K562 (cell line): Measurements from ENCODE around the gene NPFFR1. TPM values are rescaled to one million over a fixed set of nuclear protein-coding genes. Genes with fewer than 3 reads are reported as not detected.

Source experiments
- ARID2 ChIP-seq: fragments of 450-650 bp; IDR thresholded peaks from 2 replicates; pipeline ENCODE4 v1.6.1; 2017; ENCODE audit warnings: antibody characterized with exemption, mild to moderate bottlenecking
- ATF4 ChIP-seq: fragments of 450-650 bp; formaldehyde crosslinking; IDR thresholded peaks from 2 replicates; pipeline ENCODE4 v1.4.0; 2022; ENCODE audit warnings: mild to moderate bottlenecking, moderate library complexity
- CHD4 ChIP-seq: fragments of 200-600 bp; sonication (generic); IDR thresholded peaks from 3 replicates; pipeline ENCODE4 v1.6.1; 2012; ENCODE audit warnings: low read depth, mild to moderate bottlenecking, mixed read lengths, low read length, inconsistent platforms; ENCODE audit not compliant: insufficient read depth, insufficient replicate concordance, poor library complexity, severe bottlenecking
- CTBP1 ChIP-seq: fragments of 450-650 bp; IDR thresholded peaks from 2 replicates; pipeline ENCODE4 v1.6.1; 2016; ENCODE audit warnings: borderline replicate concordance
- CTCFL ChIP-seq: IDR thresholded peaks from 2 replicates; pipeline ENCODE4 v1.6.1; 2011; ENCODE audit warnings: borderline replicate concordance, low read depth, mild to moderate bottlenecking, moderate library complexity, low read length; ENCODE audit not compliant: insufficient read depth, poor library complexity, severe bottlenecking
- FOXP1 ChIP-seq: sonication (generic); formaldehyde crosslinking; IDR thresholded peaks from 2 replicates; pipeline ENCODE4 v1.8.0; 2022; ENCODE audit warnings: mild to moderate bottlenecking, missing genetic modification reagents
- HMG20B ChIP-seq: fragments of 250-450 bp; sonication (Bioruptor Pico); IDR thresholded peaks from 2 replicates; pipeline ENCODE4 v1.5.0; 2021; ENCODE audit warnings: mild to moderate bottlenecking
- MEF2A ChIP-seq: IDR thresholded peaks from 2 replicates; pipeline ENCODE4 v1.6.1; 2011; ENCODE audit warnings: low read depth, mild to moderate bottlenecking, low read length, moderate library complexity; ENCODE audit not compliant: control insufficient read depth
- REST ChIP-seq, 2 experiments: fragments of 450-650 bp; formaldehyde crosslinking in 1 of 2; IDR thresholded peaks; 2 replicates each; pipeline versions ENCODE4 v1.4.0 to v1.6.1; 2014 to 2020; ENCODE audit warnings: mild to moderate bottlenecking in 2 of 2, borderline replicate concordance in 1 of 2, low read depth in 1 of 2
- polyA plus RNA-seq, 8 experiments: library from polyadenylated mRNA; depleted of rRNA in 4 of 8; stranded (reverse) in 5 of 8; unstranded in 3 of 8; fragments of >200 nt; fragmentation: Nextera tagmentation in 2 of 8; fragmentation: Illumina TruSeq in 1 of 8; extraction: Ambion mirVana in 2 of 8; extraction: Trizol in 1 of 8; gene quantifications; 2 replicates each; pipeline versions ENCODE4 v1.2.1 to v1.2.3, GENCODE V29; 2011 to 2014; ENCODE audit warnings: inconsistent platforms in 1 of 8, missing spikeins in 1 of 8
- total RNA-seq, 7 experiments: library from RNA; depleted of rRNA in 6 of 7; stranded (reverse); fragments of >200 nt in 6 of 7; fragmentation: Illumina TruSeq in 2 of 7; extraction: Trizol in 2 of 7; gene quantifications; 2 replicates each; pipeline versions ENCODE4 v1.2.1 to v1.2.3, GENCODE V29; 2011 to 2021; ENCODE audit warnings: low replicate concordance in 1 of 7
- TF ChIP-seq, protein P1 (sequence below), 3 experiments: IDR thresholded peaks in 2 of 3; conservative IDR thresholded peaks in 1 of 3; 2 replicates each; pipeline ENCODE4 v1.5.1; 2011 to 2012; ENCODE audit warnings: low read length in 3 of 3, mild to moderate bottlenecking in 3 of 3, control low read depth in 2 of 3, improper control_type of control experiment in 1 of 3, inconsistent platforms in 1 of 3, low read depth in 1 of 3, mixed read lengths in 1 of 3, moderate library complexity in 1 of 3; ENCODE audit not compliant: insufficient read depth in 2 of 3

The NPFFR1 gene
- total and polyA plus RNA-seq, 9 of the 15 experiments (the other 6 are each of a cell fraction or from before 2014, with no cell fraction given): under 0.01 TPM; not detected in 8

- TF ChIP-seq, protein P1, sequence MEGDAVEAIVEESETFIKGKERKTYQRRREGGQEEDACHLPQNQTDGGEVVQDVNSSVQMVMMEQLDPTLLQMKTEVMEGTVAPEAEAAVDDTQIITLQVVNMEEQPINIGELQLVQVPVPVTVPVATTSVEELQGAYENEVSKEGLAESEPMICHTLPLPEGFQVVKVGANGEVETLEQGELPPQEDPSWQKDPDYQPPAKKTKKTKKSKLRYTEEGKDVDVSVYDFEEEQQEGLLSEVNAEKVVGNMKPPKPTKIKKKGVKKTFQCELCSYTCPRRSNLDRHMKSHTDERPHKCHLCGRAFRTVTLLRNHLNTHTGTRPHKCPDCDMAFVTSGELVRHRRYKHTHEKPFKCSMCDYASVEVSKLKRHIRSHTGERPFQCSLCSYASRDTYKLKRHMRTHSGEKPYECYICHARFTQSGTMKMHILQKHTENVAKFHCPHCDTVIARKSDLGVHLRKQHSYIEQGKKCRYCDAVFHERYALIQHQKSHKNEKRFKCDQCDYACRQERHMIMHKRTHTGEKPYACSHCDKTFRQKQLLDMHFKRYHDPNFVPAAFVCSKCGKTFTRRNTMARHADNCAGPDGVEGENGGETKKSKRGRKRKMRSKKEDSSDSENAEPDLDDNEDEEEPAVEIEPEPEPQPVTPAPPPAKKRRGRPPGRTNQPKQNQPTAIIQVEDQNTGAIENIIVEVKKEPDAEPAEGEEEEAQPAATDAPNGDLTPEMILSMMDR (IDR thresholded peaks at IDR 0.05 in 2 of 3, conservative IDR thresholded peaks at IDR 0.05 in 1 of 3; ENCODE audit: insufficient read depth in 2 of 3, low read depth in 1 of 3, low read length in 3 of 3): peak; percentile 49 to 68 (median 62); a peak in 5 of 6 replicates
- TF ChIP-seq ARID2: no peak
- peak; percentile 64; the same call in 1 of the 2 replicates for TF ChIP-seq REST (IDR thresholded peaks at IDR 0.05; ENCODE audit: borderline replicate concordance)
- no peak for TF ChIP-seq REST (CRISPR knock-in tag; IDR thresholded peaks at IDR 0.05; ENCODE audit: low read depth)
- TF ChIP-seq HMG20B (CRISPR knock-in tag): no peak
- peak; percentile 61; the same call in 1 of the 2 replicates for TF ChIP-seq CTBP1
- TF ChIP-seq ATF4 (CRISPR knock-in tag): no peak
- TF ChIP-seq FOXP1 (CRISPR knock-in tag): no peak
- no peak for TF ChIP-seq CHD4
- no peak for TF ChIP-seq MEF2A
- TF ChIP-seq CTCFL: peak; percentile 86
Measured at GRCh38 chr10:70265032-70265689, 18.6 kb downstream of the NPFFR1 start (continued).
